ENCODE results near the gene TRIM46. TPM values are rescaled to one million over a fixed set of nuclear protein-coding genes. Genes with fewer than 3 reads are reported as not detected.
A peak's percentile ranks its signal among the peaks of the same experiment; 100 is the strongest.

Gene TRIM46, protein sequence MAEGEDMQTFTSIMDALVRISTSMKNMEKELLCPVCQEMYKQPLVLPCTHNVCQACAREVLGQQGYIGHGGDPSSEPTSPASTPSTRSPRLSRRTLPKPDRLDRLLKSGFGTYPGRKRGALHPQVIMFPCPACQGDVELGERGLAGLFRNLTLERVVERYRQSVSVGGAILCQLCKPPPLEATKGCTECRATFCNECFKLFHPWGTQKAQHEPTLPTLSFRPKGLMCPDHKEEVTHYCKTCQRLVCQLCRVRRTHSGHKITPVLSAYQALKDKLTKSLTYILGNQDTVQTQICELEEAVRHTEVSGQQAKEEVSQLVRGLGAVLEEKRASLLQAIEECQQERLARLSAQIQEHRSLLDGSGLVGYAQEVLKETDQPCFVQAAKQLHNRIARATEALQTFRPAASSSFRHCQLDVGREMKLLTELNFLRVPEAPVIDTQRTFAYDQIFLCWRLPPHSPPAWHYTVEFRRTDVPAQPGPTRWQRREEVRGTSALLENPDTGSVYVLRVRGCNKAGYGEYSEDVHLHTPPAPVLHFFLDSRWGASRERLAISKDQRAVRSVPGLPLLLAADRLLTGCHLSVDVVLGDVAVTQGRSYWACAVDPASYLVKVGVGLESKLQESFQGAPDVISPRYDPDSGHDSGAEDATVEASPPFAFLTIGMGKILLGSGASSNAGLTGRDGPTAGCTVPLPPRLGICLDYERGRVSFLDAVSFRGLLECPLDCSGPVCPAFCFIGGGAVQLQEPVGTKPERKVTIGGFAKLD
- 3.4 TPM in 2 replicates for total RNA-seq (2014; rRNA removed; shearing (Covaris generic))
- 1.6 and 2.1 TPM in 2 replicates for polyA plus RNA-seq (2016; fragmentation: Nextera tagmentation; extraction: Ambion mirVana)

DNA sequence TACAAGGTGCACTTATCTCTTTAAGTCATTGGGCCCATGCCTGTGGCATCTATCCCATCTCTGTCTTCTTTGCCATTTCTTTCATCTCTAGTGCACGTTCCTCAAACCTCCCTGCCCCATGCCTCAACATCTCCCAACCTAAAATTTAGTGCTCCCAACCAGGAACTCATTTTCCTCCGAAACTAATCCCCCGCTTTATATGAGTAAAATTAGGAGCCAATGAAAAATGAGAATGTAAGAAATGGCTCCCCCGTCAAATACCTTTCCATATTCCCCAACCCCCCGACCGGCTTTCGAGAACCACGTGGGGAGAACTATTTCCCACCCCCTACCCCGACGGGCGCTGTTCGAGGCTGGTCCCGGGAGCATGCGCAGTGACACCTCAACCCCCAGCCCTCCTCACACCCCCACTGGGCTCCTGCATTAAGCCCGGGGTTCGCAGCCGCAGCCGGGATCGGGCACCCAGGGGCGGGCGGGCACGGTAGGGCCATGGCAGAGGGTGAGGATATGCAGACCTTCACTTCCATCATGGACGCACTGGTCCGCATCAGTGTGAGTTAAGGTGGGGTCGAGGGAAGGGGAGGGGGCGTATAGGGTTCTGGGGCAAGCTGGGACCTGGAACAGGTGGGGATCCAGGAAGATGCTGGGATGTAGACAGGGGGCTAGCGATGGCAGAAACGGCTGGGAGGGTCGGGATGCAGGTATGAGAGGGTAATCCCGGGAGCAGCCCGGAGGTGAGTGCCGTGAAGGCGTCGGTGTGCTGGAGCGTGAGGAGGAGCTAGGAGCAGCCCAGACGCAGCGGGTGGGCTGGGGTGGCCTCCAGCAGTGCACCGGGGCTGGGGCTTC lies at the start of gene TRIM46:
TSS of gene TRIM46 (plus strand) at position 372 of the 846 bp plus-strand sequence. CDS start at position 490, 118 bp downstream.
- Histone ChIP-seq H3K9me3 (ENCODE audit: low read depth) (no peaks in the 10 kb centered on the region), H3K4me3 (peak within 1 kb of the TSS; percentile 88), H3K4me2 (ENCODE audit: unreplicated experiment) (peak within 1 kb of the TSS; percentile 97), H3F3A (ENCODE audit: insufficient read depth) (peaks cover 15% of the 10 kb centered on the region), H4K20me1 (ENCODE audit: insufficient read depth) (no peaks in the 10 kb centered on the region), H3K27ac (peak within 1 kb of the TSS; percentile 90), H3K79me2 (ENCODE audit: insufficient read depth) (peaks cover 32% of the 10 kb centered on the region), H3K9ac (peak within 1 kb of the TSS; percentile 96), H3K4me1 (ENCODE audit: insufficient read depth) (peaks cover 11% of the 10 kb centered on the region), H2AFZ (peak within 1 kb of the TSS; percentile 82), H3K27me3 (replicated peaks; ENCODE audit: insufficient read depth) (no peaks in the 10 kb centered on the region), H3K36me3 (ENCODE audit: low read depth) (peaks cover 6% of the 10 kb centered on the region; the same call in 1 of the 2 replicates), H3K9me2 (ENCODE audit: insufficient read depth) (no peaks in the 10 kb centered on the region)
- in situ Hi-C loops (cut with MboI): no loop called here
- peak; percentile 61 for DNase-seq
- no peak for TF ChIP-seq EZH2phosphoT487 (IDR thresholded peaks at IDR 0.05; ENCODE audit: insufficient read depth, low read depth)
- TF ChIP-seq EZH2 (IDR thresholded peaks at IDR 0.05; ENCODE audit: insufficient read depth, poor library complexity, severe bottlenecking): no peak
- 2 to 4% methylated on average over 28 to 38 of the region's 38 CpGs for WGBS, 2 experiments (ENCODE audit: low coverage in 1 of 2, low lambda C conversion rate in 2 of 2, missing lambda C conversion rate in 2 of 2)

GRCh38 chr1:155124503-155125463 lies 48.9 kb upstream of the TRIM46 start:
- no peaks in the 10 kb centered on the region for H3K9me2 ChIP-seq (ENCODE audit: insufficient read depth)
- H3K4me2 ChIP-seq (ENCODE audit: unreplicated experiment): no peak overlapping the region
- H3K9ac ChIP-seq: no peak overlapping the region
- no peak for DNase-seq
- no peak overlapping the region for H3K27ac ChIP-seq
- in situ Hi-C loops (cut with MboI): no loop called here
- no peaks in the 10 kb centered on the region for H3K9me3 ChIP-seq (ENCODE audit: low read depth)
- no peaks in the 10 kb centered on the region for H3K36me3 ChIP-seq (ENCODE audit: low read depth)
- no peak for TF ChIP-seq EZH2phosphoT487 (IDR thresholded peaks at IDR 0.05; ENCODE audit: insufficient read depth, low read depth)
- TF ChIP-seq EZH2 (IDR thresholded peaks at IDR 0.05; ENCODE audit: insufficient read depth, poor library complexity, severe bottlenecking): no peak
- H3K4me3 ChIP-seq: no peak overlapping the region
- H3K79me2 ChIP-seq (ENCODE audit: insufficient read depth): no peaks in the 10 kb centered on the region
- H3K4me1 ChIP-seq (ENCODE audit: insufficient read depth): 0 out of 2 replicates have a peak, but pooled peaks cover 10% of the 10 kb centered on the region
- H3K27me3 ChIP-seq (replicated peaks; ENCODE audit: insufficient read depth): peaks cover 74% of the 10 kb centered on the region
- WGBS, 2 experiments (ENCODE audit: low coverage in 1 of 2, low lambda C conversion rate in 2 of 2, missing lambda C conversion rate in 2 of 2): 53 to 66% methylated on average over 16 of the region's 16 CpGs
- H2AFZ ChIP-seq: no peak overlapping the region
- H3F3A ChIP-seq (ENCODE audit: insufficient read depth): no peaks in the 10 kb centered on the region
- no peaks in the 10 kb centered on the region for H4K20me1 ChIP-seq (ENCODE audit: insufficient read depth)

- Histone ChIP-seq H4K20me1 (ENCODE audit: insufficient read depth) (no peaks in the 10 kb centered on the region), H3K4me2 (ENCODE audit: unreplicated experiment) (no peak overlapping the region), H3F3A (ENCODE audit: insufficient read depth) (no peaks in the 10 kb centered on the region), H3K4me3 (no peak overlapping the region), H3K9me3 (ENCODE audit: low read depth) (no peaks in the 10 kb centered on the region), H3K36me3 (ENCODE audit: low read depth) (no peaks in the 10 kb centered on the region), H2AFZ (no peak overlapping the region), H3K4me1 (ENCODE audit: insufficient read depth) (0 out of 2 replicates have a peak, but pooled peaks cover 10% of the 10 kb centered on the region), H3K79me2 (ENCODE audit: insufficient read depth) (no peaks in the 10 kb centered on the region), H3K9me2 (ENCODE audit: insufficient read depth) (no peaks in the 10 kb centered on the region), H3K27ac (no peak overlapping the region), H3K9ac (no peak overlapping the region), H3K27me3 (replicated peaks; ENCODE audit: insufficient read depth) (peaks cover 70% of the 10 kb centered on the region)
- TF ChIP-seq EZH2 (IDR thresholded peaks at IDR 0.05; ENCODE audit: insufficient read depth, poor library complexity, severe bottlenecking): no peak
- TF ChIP-seq EZH2phosphoT487 (IDR thresholded peaks at IDR 0.05; ENCODE audit: insufficient read depth, low read depth): no peak
- 68% methylated on average over 11 of the region's 11 CpGs for WGBS, 2 experiments (ENCODE audit: low coverage in 1 of 2, low lambda C conversion rate in 2 of 2, missing lambda C conversion rate in 2 of 2)
- in situ Hi-C loops (cut with MboI): no loop called here
- DNase-seq: no peak
Observed at GRCh38 chr1:155125511-155125945, 48.1 kb upstream of the TRIM46 start.

Measured in GM23248 (cell line).